Ovary (tissue), 9 donors: Measurements from ENCODE around the gene KCNN2. TPM values are rescaled to one million over a fixed set of nuclear protein-coding genes. Genes with fewer than 3 reads are reported as not detected.

ENCODE experiments used
- DNase-seq, 5 donors: peaks; one replicate each; pipeline ENCODE4 v3.0.0-alpha.2; 2019 to 2020
- H3K27ac ChIP-seq, 2 donors: fragments of 200-600 bp; one replicate each; pipeline versions ENCODE4 v1.5.1 to v1.8.0; 2019 to 2022
- H3K27me3 ChIP-seq: fragments of 200-600 bp; one replicate; pipeline ENCODE4 v1.8.0; 2022
- H3K36me3 ChIP-seq: fragments of 200-600 bp; sonication (generic); one replicate; pipeline ENCODE4 v1.5.1; 2019
- H3K4me1 ChIP-seq: one replicate; pipeline ENCODE4 v1.8.1; 2013; ENCODE audit warnings: mild to moderate bottlenecking, moderate library complexity; ENCODE audit not compliant: insufficient read depth
- H3K4me3 ChIP-seq: fragments of 200-600 bp; sonication (generic); one replicate; pipeline ENCODE4 v1.5.1; 2017
- H3K9me3 ChIP-seq, 2 donors: fragments of 200-600 bp in 1 of 2; sonication (generic) in 1 of 2; one replicate each; pipeline versions ENCODE4 v1.5.1 to v1.8.1; 2013 to 2019; ENCODE audit warnings: mild to moderate bottlenecking in 1 of 2, moderate library complexity in 1 of 2
- CTCF ChIP-seq, 3 donors: fragments of 450-650 bp in 2 of 3; fragments of 200-600 bp in 1 of 3; IDR thresholded peaks; one replicate each; pipeline versions ENCODE4 v1.5.1 to v1.8.0; 2016 to 2022; ENCODE audit warnings: antibody characterized with exemption in 3 of 3, mild to moderate bottlenecking in 1 of 3
- EP300 ChIP-seq: sonication (generic); formaldehyde crosslinking; IDR thresholded peaks from one replicate; pipeline ENCODE4 v1.6.1; 2017; ENCODE audit warnings: antibody characterized with exemption
- POLR2A ChIP-seq: fragments of 450-650 bp; IDR thresholded peaks from one replicate; pipeline ENCODE4 v1.6.1; 2017; ENCODE audit warnings: antibody characterized with exemption, mild to moderate bottlenecking, moderate library complexity
- WGBS, 3 donors: extraction: QIAGEN DNeasy Blood & Tissue Kit in 1 of 3; methylation state at CpG; one replicate each; pipeline versions ENCODE4 v1.1.5 to v1.1.7; 2013 to 2017; 5-methylcytosine and 5-hydroxymethylcytosine counted together
- intact Hi-C, 4 donors: fragments of 100-400 bp; cut with DNase I; formaldehyde crosslinking; loops; one replicate each; pipeline versions ENCODE4 v1.11.0 to v1.15.1; 2022 to 2023
- polyA plus RNA-seq, 2 donors: library from polyadenylated mRNA; stranded (reverse); fragments of 200-250 nt in 1 of 2; fragments of 350-450 nt in 1 of 2; fragmentation: Illumina TruSeq in 1 of 2; extraction: RNeasy Lipid Tissue Mini Kit (QIAGEN cat#74804) in 1 of 2; gene quantifications; one replicate each; pipeline ENCODE4 v1.2.3, GENCODE V29; 2013 to 2014
- total RNA-seq, 7 donors: library from RNA; depleted of rRNA in 2 of 7; stranded (reverse); fragments of >200 nt in 2 of 7; fragmentation: NEBNext Ultra II Directional in 3 of 7; extraction: Animal tissue kit (Norgen Biotek cat#: 25700) in 3 of 7; gene quantifications; one replicate each; pipeline versions ENCODE4 v1.1.0 to v1.2.4, GENCODE V29; 2016 to 2023
- donor health status: DM: no; HTN: no; CAD: no; lungs with moderate emphysema.
- donor health status: DM: no; HTN: no; CAD: no.
- donor health status: Bipolar disorder and iron deficiency.
- donor health status: DM: yes; HTN: yes; CAD: no.
- donor health status: DM: no; HTN: no; CAD: no.
- donor health status: DM: yes; HTN: yes; CAD: no.

KCNN2 gene
- total and polyA plus RNA-seq, 9 donors = 0.48 to 1.6 (median 0.96) TPM

GRCh38 chr5:114327474-114327873 is 34.4 kb upstream of the KCNN2 start:
- H3K27me3 ChIP-seq = no peaks in the 10 kb centered on the region
- H3K27ac ChIP-seq = no peak overlapping the region
- no peaks in the 10 kb centered on the region for H3K4me1 ChIP-seq
- intact Hi-C loops = no loop called here
- H3K36me3 ChIP-seq = no peaks in the 10 kb centered on the region
- no peak for DNase-seq
- H3K4me3 ChIP-seq = no peak overlapping the region
- no peak for TF ChIP-seq CTCF (IDR thresholded peaks at IDR 0.05)
- TF ChIP-seq EP300 = no peak
- no peak for TF ChIP-seq POLR2A
- H3K9me3 ChIP-seq = no peaks in the 10 kb centered on the region
- WGBS, 3 donors = 41 to 61% (median 51%) methylated on average over 3 of the region's 3 CpGs

GRCh38 chr5:114327987-114328386 is 33.9 kb upstream of the KCNN2 start:
- no peak for DNase-seq

GRCh38 chr5:114330916-114331531 is 30.8 kb upstream of the KCNN2 start:
- no peak for DNase-seq
- Histone ChIP-seq H3K4me3 (no peak overlapping the region), H3K36me3 (no peaks in the 10 kb centered on the region), H3K9me3 (no peaks in the 10 kb centered on the region), H3K27me3 (no peaks in the 10 kb centered on the region), H3K27ac (no peak overlapping the region), H3K4me1 (no peaks in the 10 kb centered on the region)
- 55 to 73% (median 61%) methylated on average over 7 of the region's 7 CpGs for WGBS, 3 donors
- TF ChIP-seq EP300 = no peak
- no peak for TF ChIP-seq POLR2A
- no peak for TF ChIP-seq CTCF (IDR thresholded peaks at IDR 0.05)
- intact Hi-C loops = no loop called here

More at GRCh38 chr5:114327987-114328386, 33.9 kb upstream of the KCNN2 start:
- intact Hi-C loops = no loop called here
- Histone ChIP-seq H3K4me1 (no peaks in the 10 kb centered on the region), H3K27ac (no peak overlapping the region), H3K9me3 (no peaks in the 10 kb centered on the region), H3K36me3 (no peaks in the 10 kb centered on the region), H3K4me3 (no peak overlapping the region), H3K27me3 (no peaks in the 10 kb centered on the region)
- 68 to 73% (median 72%) methylated on average over 3 of the region's 3 CpGs for WGBS, 3 donors
- TF ChIP-seq EP300 (no peak), POLR2A (no peak), CTCF (IDR thresholded peaks at IDR 0.05) (no peak)

GRCh38 chr5:114332493-114332892 is 29.4 kb upstream of the KCNN2 start:
- Histone ChIP-seq H3K4me3 (no peak overlapping the region), H3K9me3 (no peaks in the 10 kb centered on the region), H3K27me3 (no peaks in the 10 kb centered on the region), H3K27ac (no peak overlapping the region), H3K4me1 (no peaks in the 10 kb centered on the region), H3K36me3 (no peaks in the 10 kb centered on the region)
- TF ChIP-seq CTCF (IDR thresholded peaks at IDR 0.05) (no peak), POLR2A (no peak), EP300 (no peak)
- intact Hi-C loops = no loop called here
- DNase-seq = no peak
